GM18507 (cell line): ENCODE results near the gene CCNI2.

Experiments
- DNase-seq: peaks from one replicate; pipeline ENCODE4 v3.0.0; 2011; ENCODE audit warnings: low read depth; ENCODE audit not compliant: insufficient read length; ENCODE audit errors: extremely low spot score
- FAIRE-seq: peaks from 2 replicates; lab custom pipeline; 2011; peaks lifted over from hg19 to GRCh38; lab: Jason Lieb, UNC

The CCNI2 gene

DNA sequence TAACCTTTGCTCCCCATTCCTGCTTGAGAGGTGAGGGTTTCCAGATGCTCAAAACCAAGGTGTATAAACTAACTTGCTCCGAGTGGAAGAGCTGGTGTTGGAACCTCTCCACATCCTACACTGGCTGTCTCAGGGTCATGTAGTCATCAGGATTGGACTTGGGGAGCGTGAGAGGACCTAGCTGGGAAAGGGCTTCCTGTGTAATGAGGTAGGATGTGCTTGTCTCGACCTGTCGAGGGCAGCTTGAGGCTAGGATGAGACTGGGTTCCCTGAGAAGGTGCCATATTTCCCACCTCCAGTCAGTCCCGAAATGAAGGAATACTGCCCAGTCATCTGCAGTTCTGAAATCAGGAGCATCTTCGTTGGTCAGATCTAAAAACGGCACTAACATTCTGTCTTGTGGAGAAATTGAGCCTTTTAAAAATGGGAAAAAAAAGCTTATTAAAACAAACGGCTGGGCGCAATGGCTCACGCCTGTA is 1.3 kb downstream of the CCNI2 start:
- FAIRE-seq (no peak), DNase-seq (no peak)

DNA sequence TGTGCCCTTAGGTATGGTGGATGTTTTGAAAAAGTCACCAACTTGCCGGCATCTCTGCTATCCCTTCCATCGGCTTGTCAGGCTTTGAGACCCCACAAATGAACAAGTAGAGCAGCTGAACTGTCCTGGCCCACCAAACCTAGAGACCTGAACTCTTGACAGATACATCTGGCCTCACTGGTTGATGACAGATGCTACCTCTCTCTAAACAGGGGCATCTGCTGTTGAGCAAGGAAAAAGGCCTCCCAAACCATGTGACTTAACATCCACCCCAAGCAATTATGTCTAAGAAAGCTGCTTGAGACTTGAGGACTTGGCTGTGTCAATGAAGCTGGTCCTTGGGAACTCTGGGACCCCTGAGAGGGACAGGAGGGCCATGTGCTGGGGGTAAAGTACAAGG is 2.3 kb downstream of the CCNI2 start:
- FAIRE-seq (peak; percentile 26), DNase-seq (no peak)

DNA sequence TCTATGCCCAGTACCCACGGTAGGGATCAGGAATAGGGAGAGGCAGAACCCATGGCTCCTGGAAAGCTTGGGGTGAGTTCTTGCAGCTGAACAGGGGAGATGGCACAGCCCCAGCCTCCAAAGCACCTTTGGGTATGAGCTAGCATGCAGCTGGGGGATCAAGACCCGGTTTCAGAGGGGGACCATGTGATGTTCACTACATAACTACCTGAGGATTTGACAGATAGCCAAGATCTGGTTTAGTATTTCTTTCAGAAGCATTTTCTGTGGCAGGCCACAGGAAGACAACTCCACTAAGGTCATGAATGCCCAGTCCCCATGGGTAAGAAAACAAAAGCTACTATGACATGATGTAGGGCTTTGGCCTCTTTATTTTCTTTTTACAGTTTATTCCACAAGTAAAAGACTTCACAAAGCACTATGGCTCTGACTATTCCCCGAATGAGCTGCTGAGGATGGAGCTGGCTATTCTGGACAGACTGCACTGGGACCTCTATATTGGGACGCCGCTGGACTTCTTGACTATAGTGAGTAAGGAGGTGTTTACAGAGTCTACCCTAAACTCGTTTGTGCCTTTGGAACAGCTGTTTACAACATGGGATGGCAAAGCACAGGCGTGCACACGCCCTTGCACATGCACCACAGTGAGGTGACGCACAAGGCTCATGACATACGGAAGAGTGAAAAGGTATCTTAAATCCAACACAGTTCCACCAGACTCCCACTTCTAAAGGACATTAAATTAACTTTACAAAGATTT is 3.4 kb downstream of the CCNI2 start:
- DNase-seq: no peak
- FAIRE-seq: peak; percentile 85

DNA sequence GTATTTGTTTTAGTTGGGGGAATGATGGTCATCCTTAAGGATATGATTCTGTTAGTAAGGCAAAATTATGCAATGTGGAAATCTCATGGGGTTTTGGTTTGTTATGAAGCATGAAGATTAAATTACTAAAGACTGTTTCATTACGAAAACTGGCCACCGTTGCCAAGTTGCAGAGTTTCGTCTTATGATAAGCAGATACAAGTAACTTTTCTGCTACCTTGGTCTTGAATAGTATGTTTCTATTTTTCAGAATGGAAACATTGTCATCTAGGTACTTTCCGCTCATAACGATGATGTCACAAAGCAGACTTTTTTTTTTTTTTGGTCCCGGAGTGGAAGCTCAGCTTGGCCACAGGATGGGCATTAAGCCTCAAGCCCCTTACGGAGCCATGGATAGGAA is 4.2 kb downstream of the CCNI2 start:
- peak; percentile 97 for FAIRE-seq
- DNase-seq: no peak

GRCh38 chr5:132751971-132752580 is 4.8 kb downstream of the CCNI2 start:
- DNase-seq (no peak), FAIRE-seq (peak; percentile 5)

GRCh38 chr5:132752581-132753125 is 5.4 kb downstream of the CCNI2 start:
- DNase-seq (no peak), FAIRE-seq (peak; percentile 31)

- FAIRE-seq (no peak), DNase-seq (no peak)
These were observed 6.1 kb downstream of the CCNI2 start for GRCh38 chr5:132753135-132753987.

- FAIRE-seq (no peak), DNase-seq (no peak)
These were observed 6.9 kb downstream of the CCNI2 start for GRCh38 chr5:132754111-132754510.

GRCh38 chr5:132754947-132755346 is 7.7 kb downstream of the CCNI2 start:
- DNase-seq (no peak), FAIRE-seq (no peak)

DNA sequence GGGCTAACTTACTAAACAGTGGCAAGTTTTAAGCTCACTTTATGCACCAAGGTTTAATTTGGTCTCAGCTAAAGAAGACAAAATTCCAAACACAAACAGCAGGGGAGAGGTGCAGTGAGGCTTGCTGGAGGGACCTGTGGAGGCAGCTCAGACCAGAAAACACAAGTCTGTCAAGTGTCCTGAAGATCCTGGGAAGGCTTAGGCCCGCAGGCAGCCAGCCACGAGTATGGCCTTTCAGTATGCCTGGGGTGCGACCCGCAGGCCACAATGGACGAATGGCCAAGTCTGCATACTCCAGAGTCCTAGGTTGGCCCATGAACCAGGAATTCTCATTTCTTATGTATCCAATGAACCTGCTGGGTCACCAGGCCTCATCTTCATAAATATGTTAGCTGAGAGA is 9.3 kb downstream of the CCNI2 start:
- FAIRE-seq (no peak), DNase-seq (no peak)

DNA sequence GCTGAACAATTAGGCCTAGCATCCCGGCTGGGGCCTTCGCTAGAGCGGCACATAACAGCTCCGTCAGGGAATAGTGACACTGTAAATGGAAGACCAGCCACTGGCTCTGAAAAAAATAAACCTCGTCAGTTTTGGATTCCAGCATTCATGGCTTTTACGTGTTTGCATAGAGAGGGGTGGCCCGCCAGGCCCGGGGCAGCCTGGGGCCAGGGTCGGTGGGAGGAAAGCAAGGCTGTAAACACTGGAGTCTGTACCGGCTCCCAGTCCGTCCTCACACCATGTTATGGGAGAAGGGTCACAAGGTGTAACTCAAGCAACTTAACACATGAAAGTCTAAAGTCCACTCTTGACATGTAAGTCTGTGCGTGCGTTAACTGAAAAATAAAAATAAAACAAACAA is 11.2 kb downstream of the CCNI2 start:
- no peak for FAIRE-seq
- no peak for DNase-seq

DNA sequence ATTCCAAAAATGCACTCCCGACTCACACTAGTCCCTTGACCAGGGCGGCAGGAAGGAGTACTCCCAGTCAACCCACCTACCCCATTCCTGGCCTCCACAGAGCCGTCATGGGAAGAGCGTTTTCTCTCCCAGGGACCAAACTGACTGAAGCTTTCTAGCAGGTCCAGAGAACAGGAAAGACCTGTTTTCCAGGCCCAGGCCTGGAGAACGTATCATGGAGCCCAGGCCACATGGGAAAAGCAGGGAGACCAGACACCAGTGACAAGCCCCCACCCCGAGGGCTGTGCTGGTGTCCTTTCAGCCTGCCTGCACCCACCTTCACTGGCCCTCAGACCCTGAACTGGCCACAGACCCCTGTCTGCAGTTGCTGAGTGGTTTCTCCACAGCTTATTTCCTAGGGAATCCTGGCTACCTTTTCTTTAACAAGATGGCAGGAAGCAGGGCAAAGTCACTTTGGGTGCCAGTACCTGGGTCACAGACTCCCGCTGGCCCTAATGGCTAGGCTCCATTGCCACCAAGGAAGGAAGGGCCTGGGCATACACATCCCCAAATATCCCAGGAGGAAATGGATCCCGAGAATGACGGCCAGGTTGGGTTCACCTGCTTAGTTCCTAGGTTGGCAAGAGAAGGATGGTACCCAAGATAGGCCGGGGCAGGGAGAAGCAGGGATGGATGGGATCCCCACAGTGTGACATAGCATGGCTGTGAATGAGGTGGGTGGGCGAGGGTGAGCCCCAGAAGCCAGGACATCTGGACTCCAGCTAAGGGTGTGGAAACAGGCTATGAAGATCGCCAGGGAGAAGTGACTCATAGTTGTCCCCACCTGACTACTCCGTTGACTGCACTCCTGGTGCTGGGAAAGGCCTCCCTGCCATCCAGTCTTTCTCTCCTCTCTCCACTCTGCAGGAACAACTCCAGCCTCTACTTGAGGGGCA is 12.2 kb downstream of the CCNI2 start:
- DNase-seq: no peak
- no peak for FAIRE-seq

DNA sequence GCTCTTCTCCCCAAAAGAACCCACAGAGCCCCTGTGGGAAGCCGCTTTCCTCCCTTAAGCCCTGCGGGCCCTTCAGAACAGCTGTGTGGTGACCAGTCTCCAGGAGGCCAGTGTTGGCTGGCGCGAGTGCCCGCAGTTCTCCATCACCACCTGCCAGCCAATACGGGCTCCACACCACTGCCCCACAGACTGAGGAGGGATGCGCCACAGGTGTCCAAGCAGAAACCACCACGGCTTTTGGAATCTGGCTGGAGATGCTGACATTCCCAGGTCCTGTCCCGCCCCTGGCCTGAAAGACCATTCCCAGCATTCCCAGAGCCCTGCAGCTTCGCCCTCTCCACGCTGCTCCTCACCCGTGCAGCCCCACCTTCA is 12.8 kb downstream of the CCNI2 start:
- DNase-seq (no peak), FAIRE-seq (no peak)

DNA sequence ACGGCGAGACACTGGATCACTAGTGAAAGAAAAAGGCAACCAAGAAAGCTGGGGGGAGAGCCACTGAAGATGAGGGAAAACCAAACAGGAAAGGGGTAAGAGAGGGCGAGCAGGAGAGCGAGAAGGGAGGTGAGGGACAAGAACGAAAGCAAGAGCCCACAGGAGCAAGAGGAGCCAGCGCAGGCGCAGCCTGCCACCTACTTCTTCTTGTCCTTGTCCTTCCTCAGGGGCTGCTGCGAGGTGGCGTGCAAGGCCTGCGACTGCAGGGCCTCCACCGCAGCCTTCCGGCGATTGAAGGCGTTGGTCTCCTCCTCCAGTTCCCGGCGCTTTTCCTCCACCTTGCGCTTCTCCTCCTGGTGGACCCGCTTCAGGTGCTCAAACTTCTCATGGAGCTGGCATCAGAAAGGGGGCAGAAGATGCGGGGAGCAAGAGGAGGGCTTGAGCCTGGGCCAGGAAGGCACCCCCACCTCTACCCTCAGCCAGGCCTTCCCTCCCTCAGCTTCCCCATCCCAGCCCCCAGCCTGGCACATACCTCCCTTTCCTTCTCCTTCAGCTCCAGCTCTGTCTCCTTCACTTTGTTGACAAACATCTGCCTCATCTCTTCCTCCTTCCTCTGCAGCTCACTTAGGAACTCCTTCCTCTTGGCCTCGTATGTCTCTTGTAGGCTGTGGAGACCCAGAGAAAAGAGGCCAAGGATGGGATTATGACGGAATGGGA is 13.5 kb downstream of the CCNI2 start:
- FAIRE-seq: no peak

GRCh38 chr5:132761321-132762240 is 14.4 kb downstream of the CCNI2 start:
- no peak for DNase-seq
- no peak for FAIRE-seq

More for the DNA sequence above, 13.5 kb downstream of the CCNI2 start:
- no peak for DNase-seq

DNA sequence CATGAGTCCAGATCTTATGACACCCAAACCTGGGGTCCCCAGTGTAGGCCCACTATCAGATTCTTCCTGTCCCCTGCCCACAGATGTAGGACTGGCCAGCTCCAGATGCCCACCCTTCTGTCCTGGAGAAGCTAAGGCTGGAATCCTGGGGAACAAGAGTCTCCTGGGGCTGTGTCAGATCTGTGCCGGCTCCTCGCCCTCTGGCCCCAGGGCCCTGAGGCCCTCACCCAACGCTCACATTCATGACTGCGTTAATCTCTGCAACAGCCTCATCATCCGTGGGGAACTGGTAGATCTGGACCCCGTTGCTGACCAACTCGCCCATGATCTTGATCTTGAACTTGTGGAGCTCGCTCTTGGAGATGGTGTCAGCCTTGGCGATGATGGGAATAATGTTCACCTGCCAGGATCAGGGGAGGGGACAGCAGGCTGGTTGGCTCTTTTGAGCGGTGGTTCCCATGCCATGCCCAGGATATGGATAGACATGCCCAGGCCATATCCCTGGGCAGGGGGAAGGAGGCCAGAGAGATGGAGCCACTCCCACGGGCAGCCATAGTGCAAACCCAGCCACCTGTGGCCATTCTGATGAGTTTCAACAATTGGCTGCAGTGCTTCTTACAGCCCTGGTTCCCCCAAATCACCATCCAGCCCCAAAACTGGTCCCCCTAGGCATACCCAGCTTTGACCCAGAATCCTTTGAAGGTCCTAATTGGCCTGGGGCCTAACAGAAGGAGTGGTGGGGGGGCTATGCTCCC is 15.2 kb downstream of the CCNI2 start:
- DNase-seq: no peak
- FAIRE-seq: no peak
